ENCODE results near the gene H2BW1. TPM values are rescaled to one million over a fixed set of nuclear protein-coding genes. Genes with fewer than 3 reads are reported as not detected.
"Not testable (repeated sequence)": the region's sequence is repeated elsewhere in the genome, so short reads cannot be mapped to it uniquely, and the experiment has no call there.

Gene H2BW1
- total RNA-seq, 4 donors from 2014 or later, result not detected

- no peak overlapping the region for H3K4me3 ChIP-seq
- H3K9me3 ChIP-seq, result no peaks in the 10 kb centered on the region
- H3K4me1 ChIP-seq, result no peaks in the 10 kb centered on the region
- DNase-seq, result no peak
- no peaks in the 10 kb centered on the region for H3K36me3 ChIP-seq
- TF ChIP-seq POLR2A (IDR thresholded peaks at IDR 0.05), result no peak
- no peak for TF ChIP-seq CTCF (IDR thresholded peaks at IDR 0.05)
- no peak overlapping the region for H3K27ac ChIP-seq
- no peaks in the 10 kb centered on the region for H3K27me3 ChIP-seq
- intact Hi-C loops (cut with DNase I; ENCODE audit: low total_unique reads), result no loop called here
Observed at GRCh38 chrX:103999234-103999633, 14.3 kb downstream of the H2BW1 start.

- DNase-seq; H3K27me3 ChIP-seq; H3K9me3 ChIP-seq; intact Hi-C loops (cut with DNase I; ENCODE audit: low total_unique reads); H3K4me1 ChIP-seq; H3K4me3 ChIP-seq; H3K36me3 ChIP-seq; H3K27ac ChIP-seq: not testable (repeated sequence)
Observed at GRCh38 chrX:103983508-103983907, 30.0 kb downstream of the H2BW1 start.

- H3K27me3 ChIP-seq; DNase-seq; intact Hi-C loops (cut with DNase I; ENCODE audit: low total_unique reads); H3K4me3 ChIP-seq; H3K27ac ChIP-seq; H3K4me1 ChIP-seq; H3K9me3 ChIP-seq; H3K36me3 ChIP-seq: not testable (repeated sequence)
Observed at GRCh38 chrX:103962411-103963278, 50.9 kb downstream of the H2BW1 start, which contains the start of gene TMSB15B. TSS of gene TMSB15B (plus strand) at chrX:103962627.

Other genes starting within 250 kb of the H2BW1 start
- 10 to 100 TPM in 1 of 4 donors, 1 to 10 TPM in 2, under 1 TPM in 1; 0.88 to 41.0 (median 2.0) TPM for gene PLP1, start 236.9 kb downstream of the H2BW1 start, total RNA-seq
- 10 to 100 TPM in 2 of 4 donors, 1 to 10 TPM in 2; 7.2 to 14.9 (median 11.3) TPM for gene RAB9B, start 181.5 kb downstream of the H2BW1 start, total RNA-seq
- 10 to 100 TPM in 2 of 4 donors, 1 to 10 TPM in 2; 1.3 to 15.3 (median 9.4) TPM for gene TMSB15B, start 51.1 kb downstream of the H2BW1 start, total RNA-seq
- gene H2BW2, start 26.2 kb upstream of the H2BW1 start, total RNA-seq, result not detected
- 10 to 100 TPM in 3 of 4 donors, under 1 TPM in 1; 0.59 to 20.3 (median 11.2) TPM for gene TMSB15C, start 62.5 kb upstream of the H2BW1 start, total RNA-seq
- gene ZCCHC18, start 98.8 kb upstream of the H2BW1 start, total RNA-seq, result 1 to 10 TPM in 2 of 4 donors, not detected in 2; 3.7 to 7.2 TPM
- gene SLC25A53, start 143.3 kb upstream of the H2BW1 start, total RNA-seq, result 10 to 100 TPM in 3 of 4 donors, not detected in 1; 10.2 to 22.4 (median 19.2) TPM
- 10 to 100 TPM in 3 of 4 donors, 1 to 10 TPM in 1; 6.9 to 44.3 (median 18.0) TPM for gene FAM199X, start 152.7 kb upstream of the H2BW1 start, total RNA-seq
- gene ESX1, start 241.2 kb upstream of the H2BW1 start, total RNA-seq, result under 1 TPM in 1 of 4 donors, not detected in 3; 0.21 TPM